Tibial nerve (tissue), 4 donors: ENCODE results near the gene FCRLB. TPM values are rescaled to one million over a fixed set of nuclear protein-coding genes. Genes with fewer than 3 reads are reported as not detected.

Experiments
- DNase-seq, 2 donors: peaks; one replicate each; pipeline ENCODE4 v3.0.0-alpha.2; 2019; ENCODE audit warnings: low spot score in 2 of 2
- H3K27ac ChIP-seq, 4 donors: fragments of 200-600 bp; sonication (generic) in 3 of 4; one replicate each; pipeline ENCODE4 v1.5.1; 2017 to 2019; ENCODE audit warnings: mild to moderate bottlenecking in 1 of 4
- H3K27me3 ChIP-seq, 2 donors: fragments of 200-600 bp; sonication (generic) in 1 of 2; one replicate each; pipeline versions ENCODE4 v1.5.1 to v1.6.0; 2017 to 2019
- H3K36me3 ChIP-seq, 3 donors: fragments of 200-600 bp; sonication (generic); one replicate each; pipeline ENCODE4 v1.5.1; 2018 to 2019
- H3K4me1 ChIP-seq, 4 donors: fragments of 200-600 bp; sonication (generic) in 3 of 4; one replicate each; pipeline ENCODE4 v1.5.1; 2017 to 2019
- H3K4me3 ChIP-seq, 4 donors: fragments of 200-600 bp; sonication (generic) in 3 of 4; one replicate each; pipeline ENCODE4 v1.5.1; 2017 to 2019; ENCODE audit warnings: mild to moderate bottlenecking in 1 of 4, moderate library complexity in 1 of 4
- H3K9me3 ChIP-seq, 4 donors: fragments of 200-600 bp; sonication (generic) in 3 of 4; one replicate each; pipeline ENCODE4 v1.5.1; 2017 to 2019
- EP300 ChIP-seq, 2 donors: sonication (generic); formaldehyde crosslinking; IDR thresholded peaks; one replicate each; pipeline ENCODE4 v1.6.1; 2017; ENCODE audit warnings: antibody characterized with exemption in 2 of 2, mild to moderate bottlenecking in 1 of 2
- POLR2A ChIP-seq, 2 donors: fragments of 450-650 bp; IDR thresholded peaks; one replicate each; pipeline ENCODE4 v1.6.1; 2017; ENCODE audit warnings: antibody characterized with exemption in 2 of 2, mild to moderate bottlenecking in 2 of 2, moderate library complexity in 2 of 2
- WGBS, 2 donors: methylation state at CpG; one replicate each; pipeline ENCODE4 v1.1.5; 2018; 5-methylcytosine and 5-hydroxymethylcytosine counted together
- small RNA-seq: library from RNA; depleted of rRNA; stranded (forward); fragments of <200 nt; gene quantifications from one replicate; pipeline ENCODE3, GENCODE V24; 2016
- total RNA-seq, 4 donors: library from RNA; depleted of rRNA; stranded (reverse); fragments of >200 nt; gene quantifications; one replicate each; pipeline ENCODE4 v1.1.0, GENCODE V29; 2016
- TF ChIP-seq, protein P1 (sequence below), 5 experiments: fragments of 200-600 bp in 3 of 5; fragments of 450-650 bp in 2 of 5; sonication (generic) in 3 of 5; IDR thresholded peaks; one replicate each; pipeline ENCODE4 v1.5.1; 2016 to 2019; ENCODE audit warnings: antibody characterized with exemption in 5 of 5, mild to moderate bottlenecking in 3 of 5, moderate library complexity in 2 of 5

The FCRLB gene
- total RNA-seq, 4 donors from 2014 or later, result 2.4 to 4.7 (median 2.6) TPM

DNA sequence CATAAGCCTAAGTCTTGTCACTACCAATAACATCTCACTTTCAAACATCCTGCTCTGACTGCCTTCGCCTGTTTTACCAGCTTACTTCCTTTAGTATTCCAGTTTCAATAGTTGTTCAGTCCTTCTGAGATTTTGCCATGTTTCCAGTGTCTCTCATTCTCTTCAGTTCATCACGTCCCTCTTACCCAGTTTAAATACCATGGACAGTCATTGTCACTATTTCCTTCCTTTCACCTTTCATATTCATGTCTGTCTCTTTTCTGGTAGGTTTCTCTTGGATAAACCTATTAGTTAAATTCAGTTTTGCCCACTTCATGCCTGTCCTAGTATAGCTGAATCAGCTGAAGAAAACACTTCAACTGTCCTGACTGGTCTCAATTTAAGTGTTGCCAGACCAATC lies 50.6 kb downstream of the FCRLB start:
- H3K27ac ChIP-seq, result peak overlapping the region in 3 of 4 donors; percentile 21 to 56 (median 49)
- H3K36me3 ChIP-seq, result no peaks in the 10 kb centered on the region
- no peak overlapping the region for H3K4me3 ChIP-seq
- WGBS, 2 donors, result 81 to 82% methylated on average over 2 of the region's 2 CpGs
- TF ChIP-seq EP300 (IDR thresholded peaks at IDR 0.05) (no peak), POLR2A (IDR thresholded peaks at IDR 0.05) (no peak)
- TF ChIP-seq, protein P1, sequence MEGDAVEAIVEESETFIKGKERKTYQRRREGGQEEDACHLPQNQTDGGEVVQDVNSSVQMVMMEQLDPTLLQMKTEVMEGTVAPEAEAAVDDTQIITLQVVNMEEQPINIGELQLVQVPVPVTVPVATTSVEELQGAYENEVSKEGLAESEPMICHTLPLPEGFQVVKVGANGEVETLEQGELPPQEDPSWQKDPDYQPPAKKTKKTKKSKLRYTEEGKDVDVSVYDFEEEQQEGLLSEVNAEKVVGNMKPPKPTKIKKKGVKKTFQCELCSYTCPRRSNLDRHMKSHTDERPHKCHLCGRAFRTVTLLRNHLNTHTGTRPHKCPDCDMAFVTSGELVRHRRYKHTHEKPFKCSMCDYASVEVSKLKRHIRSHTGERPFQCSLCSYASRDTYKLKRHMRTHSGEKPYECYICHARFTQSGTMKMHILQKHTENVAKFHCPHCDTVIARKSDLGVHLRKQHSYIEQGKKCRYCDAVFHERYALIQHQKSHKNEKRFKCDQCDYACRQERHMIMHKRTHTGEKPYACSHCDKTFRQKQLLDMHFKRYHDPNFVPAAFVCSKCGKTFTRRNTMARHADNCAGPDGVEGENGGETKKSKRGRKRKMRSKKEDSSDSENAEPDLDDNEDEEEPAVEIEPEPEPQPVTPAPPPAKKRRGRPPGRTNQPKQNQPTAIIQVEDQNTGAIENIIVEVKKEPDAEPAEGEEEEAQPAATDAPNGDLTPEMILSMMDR (IDR thresholded peaks at IDR 0.05), result no peak
- H3K27me3 ChIP-seq, result no peaks in the 10 kb centered on the region
- DNase-seq, result no peak
- H3K9me3 ChIP-seq, result no peaks in the 10 kb centered on the region
- H3K4me1 ChIP-seq, result peaks cover 0 to 76% (median 11%) of the 10 kb centered on the region in 4 donors

DNA sequence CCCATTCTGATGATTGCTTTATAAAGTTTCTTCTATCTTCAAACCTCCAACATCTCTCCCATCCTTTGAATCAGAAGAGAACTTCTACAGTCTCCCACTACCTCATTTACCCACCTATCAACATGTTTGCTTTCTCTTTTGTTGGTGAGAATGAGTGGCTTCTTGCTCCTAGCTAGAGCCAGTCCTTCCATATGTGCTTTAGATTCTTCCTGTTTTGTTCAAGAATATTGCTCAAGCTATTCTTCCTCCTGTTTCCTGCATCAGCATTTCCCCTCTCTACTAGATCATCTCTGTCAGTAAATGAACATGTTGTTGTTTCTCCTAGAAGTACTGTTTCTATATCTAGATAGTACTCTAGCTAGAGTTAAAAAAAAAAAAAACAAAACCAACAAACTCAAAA lies 51.1 kb downstream of the FCRLB start:
- TF ChIP-seq, protein P1 (IDR thresholded peaks at IDR 0.05), result no peak
- no peak for TF ChIP-seq POLR2A (IDR thresholded peaks at IDR 0.05)
- TF ChIP-seq EP300 (IDR thresholded peaks at IDR 0.05), result peak in 1 of 2 donors; percentile 54
- H3K36me3 ChIP-seq, result no peaks in the 10 kb centered on the region
- peak overlapping the region in 3 of 4 donors; percentile 21 to 56 (median 49) for H3K27ac ChIP-seq
- H3K4me3 ChIP-seq, result no peak overlapping the region
- H3K9me3 ChIP-seq, result no peaks in the 10 kb centered on the region
- peaks cover 0 to 76% (median 7%) of the 10 kb centered on the region in 4 donors for H3K4me1 ChIP-seq
- DNase-seq, result no peak
- no peaks in the 10 kb centered on the region for H3K27me3 ChIP-seq

DNA sequence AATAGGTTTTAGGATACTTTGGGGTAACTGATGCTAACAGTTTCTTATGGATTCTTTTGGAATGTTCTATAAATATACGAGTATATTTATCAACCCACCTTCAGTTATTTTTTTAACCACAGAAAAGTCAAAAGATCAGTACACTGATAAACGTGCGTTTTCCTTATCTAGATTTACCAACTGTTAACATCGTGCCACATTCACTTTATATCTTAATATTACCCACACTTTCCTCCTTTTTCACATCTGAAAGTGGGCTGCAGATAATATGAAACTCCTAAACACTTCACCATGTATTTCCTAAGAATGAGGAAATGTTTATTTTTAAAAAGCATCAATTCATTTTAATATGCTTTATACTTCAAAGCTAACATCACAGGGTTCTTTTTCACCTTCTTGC lies 52.4 kb downstream of the FCRLB start:
- Histone ChIP-seq H3K4me3 (no peak overlapping the region), H3K9me3 (no peaks in the 10 kb centered on the region), H3K4me1 (peaks cover 0 to 62% (median 0%) of the 10 kb centered on the region in 4 donors), H3K27me3 (no peaks in the 10 kb centered on the region), H3K36me3 (no peaks in the 10 kb centered on the region), H3K27ac (no peak overlapping the region)
- DNase-seq, result no peak
- no peak for TF ChIP-seq EP300 (IDR thresholded peaks at IDR 0.05)
- TF ChIP-seq, protein P1 (IDR thresholded peaks at IDR 0.05), result no peak
- no peak for TF ChIP-seq POLR2A (IDR thresholded peaks at IDR 0.05)
- 76 to 78% methylated on average over 4 of the region's 4 CpGs for WGBS, 2 donors

DNA sequence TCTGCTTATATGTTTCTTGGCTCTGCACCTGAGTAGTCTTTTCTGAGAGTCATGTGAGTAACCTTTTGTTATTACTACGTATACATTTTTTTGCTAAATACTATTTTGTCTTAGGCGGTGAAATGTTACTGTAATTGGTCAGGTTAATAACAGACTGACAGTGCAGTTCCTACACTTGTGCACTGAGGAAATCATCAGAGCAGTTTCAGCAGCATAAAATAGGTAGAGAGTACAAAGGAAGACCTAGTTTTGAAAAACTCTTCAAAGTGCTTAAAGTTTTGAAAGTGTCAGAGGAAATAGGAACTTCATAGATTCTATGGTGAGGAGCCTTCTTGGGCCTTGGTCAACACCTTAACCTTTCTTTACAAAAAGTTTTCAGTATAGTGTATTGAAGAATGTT lies 55.9 kb downstream of the FCRLB start:
- Histone ChIP-seq H3K9me3 (no peaks in the 10 kb centered on the region), H3K27me3 (no peaks in the 10 kb centered on the region), H3K27ac (no peak overlapping the region), H3K4me1 (peaks cover 0 to 37% (median 2%) of the 10 kb centered on the region in 4 donors), H3K4me3 (no peak overlapping the region), H3K36me3 (peaks cover 0 to 2% (median 2%) of the 10 kb centered on the region in 3 donors)
- 83 to 94% methylated on average over 2 of the region's 2 CpGs for WGBS, 2 donors
- DNase-seq, result no peak
- TF ChIP-seq, protein P1 (IDR thresholded peaks at IDR 0.05), result no peak
- TF ChIP-seq EP300 (IDR thresholded peaks at IDR 0.05) (no peak), POLR2A (IDR thresholded peaks at IDR 0.05) (no peak)

Small RNA genes within 50 kb of the gene (small RNA-seq; reads per million reads assigned to genes)
- not detected for gene RF00019
- gene RN7SL466P, result not detected

Other genes with a start within 250 kb of the FCRLB start
- gene FCGR2A, start 216.1 kb upstream of the FCRLB start, total RNA-seq, result 10 to 100 TPM; 33.3 to 76.8 (median 52.1) TPM
- 1 to 10 TPM; 2.5 to 8.1 (median 5.4) TPM for gene HSPA6, start 197.0 kb upstream of the FCRLB start, total RNA-seq
- 10 to 100 TPM in 3 of 4 donors, 1 to 10 TPM in 1; 9.4 to 31.2 (median 22.1) TPM for gene FCGR3A, start 171.7 kb upstream of the FCRLB start, total RNA-seq
- gene FCGR3B, start 90.4 kb upstream of the FCRLB start, total RNA-seq, result 1 to 10 TPM in 2 of 4 donors, under 1 TPM in 1, not detected in 1; 0.63 to 2.8 (median 1.8) TPM
- 10 to 100 TPM; 18.6 to 50.9 (median 32.3) TPM for gene FCGR2B, start 58.4 kb upstream of the FCRLB start, total RNA-seq
- gene FCRLA, start 14.3 kb upstream of the FCRLB start, total RNA-seq, result 1 to 10 TPM in 2 of 4 donors, under 1 TPM in 1, not detected in 1; 0.60 to 2.1 (median 1.1) TPM
- gene DUSP12, start 28.2 kb downstream of the FCRLB start, total RNA-seq, result 10 to 100 TPM; 33.5 to 40.6 (median 39.3) TPM
- 10 to 100 TPM; 26.1 to 35.4 (median 32.3) TPM for gene ATF6, start 44.8 kb downstream of the FCRLB start, total RNA-seq